HepG2 (cell line): Measurements from ENCODE around the gene FAF2. TPM values are rescaled to one million over a fixed set of nuclear protein-coding genes. Genes with fewer than 3 reads are reported as not detected.
A peak's percentile ranks its signal among the peaks of the same experiment; 100 is the strongest.

ENCODE experiments used
- ARID2 ChIP-seq: sonication (generic); formaldehyde crosslinking; IDR thresholded peaks from 2 replicates; pipeline ENCODE4 v1.8.1; 2022; ENCODE audit warnings: mild to moderate bottlenecking, missing genetic modification reagents, borderline replicate concordance
- CAMTA2 ChIP-seq: sonication (generic); formaldehyde crosslinking; IDR thresholded peaks from 2 replicates; pipeline ENCODE4 v1.4.0; 2020; ENCODE audit warnings: mild to moderate bottlenecking, missing genetic modification reagents, borderline replicate concordance
- EEA1 ChIP-seq: sonication (generic); formaldehyde crosslinking; IDR thresholded peaks from 2 replicates; pipeline ENCODE4 v1.5.1; 2020; ENCODE audit warnings: mild to moderate bottlenecking, missing genetic modification reagents, borderline replicate concordance
- EP300 ChIP-seq, 3 experiments: sonication (generic) in 1 of 3; formaldehyde crosslinking in 1 of 3; IDR thresholded peaks; 2 replicates each; pipeline versions ENCODE4 v1.5.1 to v1.6.1; 2011 to 2020; ENCODE audit warnings: low read depth in 2 of 3, low read length in 2 of 3, borderline replicate concordance in 1 of 3, improper control_type of control experiment in 1 of 3, mild to moderate bottlenecking in 1 of 3, missing genetic modification reagents in 1 of 3, moderate library complexity in 1 of 3
- HMG20B ChIP-seq: conservative IDR thresholded peaks from 2 replicates; pipeline ENCODE4 v1.6.1; 2016; ENCODE audit warnings: missing genetic modification reagents, missing compliant biosample characterization
- HNF1B ChIP-seq: sonication (generic); formaldehyde crosslinking; IDR thresholded peaks from 2 replicates; pipeline ENCODE4 v1.5.1; 2020; ENCODE audit warnings: mild to moderate bottlenecking, moderate library complexity, missing genetic modification reagents
- KLF9 ChIP-seq: IDR thresholded peaks from 2 replicates; pipeline ENCODE4 v1.6.1; 2016; ENCODE audit warnings: low read depth
- LCORL ChIP-seq, 2 experiments: fragments of 450-650 bp in 1 of 2; sonication (generic) in 1 of 2; formaldehyde crosslinking in 1 of 2; IDR thresholded peaks; 2 replicates each; pipeline versions ENCODE4 v1.5.0 to v1.6.1; 2017 to 2020; ENCODE audit warnings: antibody characterized with exemption in 1 of 2, missing genetic modification reagents in 1 of 2
- MED1 ChIP-seq: sonication (generic); formaldehyde crosslinking; IDR thresholded peaks from 2 replicates; pipeline ENCODE4 v1.4.0; 2020; ENCODE audit warnings: missing genetic modification reagents
- MEIS2 ChIP-seq: sonication (generic); formaldehyde crosslinking; IDR thresholded peaks from 2 replicates; pipeline ENCODE4 v1.9.0; 2021; ENCODE audit warnings: mild to moderate bottlenecking, missing genetic modification reagents
- MXD4 ChIP-seq: IDR thresholded peaks from 2 replicates; pipeline ENCODE4 v1.6.1; 2016; ENCODE audit warnings: mild to moderate bottlenecking, missing biosample characterization, missing genetic modification reagents
- PAF1 ChIP-seq: IDR thresholded peaks from 2 replicates; pipeline ENCODE4 v1.6.1; 2016; ENCODE audit warnings: missing genetic modification reagents, missing compliant biosample characterization
- POLR2AphosphoS5 ChIP-seq: IDR thresholded peaks from 2 replicates; pipeline ENCODE4 v1.6.1; 2012; ENCODE audit warnings: low read depth, low read length
- RFX1 ChIP-seq: fragments of 450-650 bp; IDR thresholded peaks from 2 replicates; pipeline ENCODE4 v1.6.1; 2017
- RXRB ChIP-seq: IDR thresholded peaks from 2 replicates; pipeline ENCODE4 v1.6.1; 2016; ENCODE audit warnings: borderline replicate concordance, missing genetic modification reagents, missing compliant biosample characterization
- SOX13 ChIP-seq, 3 experiments: fragments of 450-650 bp in 1 of 3; sonication (generic) in 1 of 3; formaldehyde crosslinking in 1 of 3; IDR thresholded peaks in 2 of 3; conservative IDR thresholded peaks in 1 of 3; 2 replicates each; pipeline versions ENCODE4 v1.5.0 to v1.6.1; 2016 to 2020; ENCODE audit warnings: antibody characterized with exemption in 1 of 3, mild to moderate bottlenecking in 1 of 3, missing compliant biosample characterization in 1 of 3, missing genetic modification reagents in 1 of 3, moderate library complexity in 1 of 3
- SYNCRIP ChIP-seq: fragments of 200-400 bp; formaldehyde crosslinking; IDR thresholded peaks from 2 replicates; pipeline ENCODE4 v1.6.1; 2018; ENCODE audit warnings: mild to moderate bottlenecking, low read depth, low read length; ENCODE audit not compliant: insufficient read depth
- TEAD3 ChIP-seq: optimal IDR thresholded peaks from 2 replicates; pipeline ENCODE3; 2016; ENCODE audit warnings: borderline replicate concordance
- THAP7 ChIP-seq: sonication (generic); formaldehyde crosslinking; IDR thresholded peaks from 2 replicates; pipeline ENCODE4 v1.8.1; 2023; ENCODE audit warnings: mild to moderate bottlenecking, missing genetic modification reagents
- ZBED4 ChIP-seq: sonication (generic); formaldehyde crosslinking; IDR thresholded peaks from 2 replicates; pipeline ENCODE4 v1.4.0; 2020; ENCODE audit warnings: missing genetic modification reagents, borderline replicate concordance
- ZFP36L2 ChIP-seq: sonication (generic); formaldehyde crosslinking; IDR thresholded peaks from 2 replicates; pipeline ENCODE4 v1.4.0; 2020; ENCODE audit warnings: missing genetic modification reagents
- ZNF12 ChIP-seq: sonication (generic); formaldehyde crosslinking; IDR thresholded peaks from 2 replicates; pipeline ENCODE4 v1.5.0; 2020; ENCODE audit warnings: missing genetic modification reagents
- ZNF432 ChIP-seq: sonication (generic); formaldehyde crosslinking; IDR thresholded peaks from 2 replicates; pipeline ENCODE4 v1.5.0; 2020; ENCODE audit warnings: missing genetic modification reagents, mild to moderate bottlenecking, borderline replicate concordance
- ZNF451 ChIP-seq: sonication (generic); formaldehyde crosslinking; IDR thresholded peaks from 2 replicates; pipeline ENCODE4 v1.5.0; 2020; ENCODE audit warnings: mild to moderate bottlenecking, missing genetic modification reagents
- ZSCAN21 ChIP-seq: sonication (generic); formaldehyde crosslinking; IDR thresholded peaks from 2 replicates; pipeline ENCODE4 v1.8.0; 2022; ENCODE audit warnings: mild to moderate bottlenecking, missing genetic modification reagents, moderate library complexity, borderline replicate concordance
- polyA plus RNA-seq, 8 experiments: library from polyadenylated mRNA; depleted of rRNA in 3 of 8; stranded (reverse) in 7 of 8; unstranded in 1 of 8; fragments of >200 nt; fragmentation: Illumina TruSeq in 4 of 8; extraction: Trizol in 4 of 8; gene quantifications; 2 replicates each; pipeline versions ENCODE4 v1.2.1 to v1.2.3, GENCODE V29; 2011 to 2016; ENCODE audit warnings: low read depth in 4 of 8, missing spikeins in 1 of 8, mixed read lengths in 1 of 8; ENCODE audit not compliant: insufficient read depth in 1 of 8
- total RNA-seq, 5 experiments: library from RNA; depleted of rRNA; stranded (reverse); fragments of >200 nt; fragmentation: Illumina TruSeq; extraction: Trizol; gene quantifications; 2 replicates each; pipeline ENCODE4 v1.2.3, GENCODE V29; 2016; ENCODE audit warnings: low read depth in 1 of 5

FAF2 gene
- total and polyA plus RNA-seq, 2 of the 13 experiments (the other 11 are each of a cell fraction or from before 2014, with no cell fraction given): 27.8 to 34.3 TPM

GRCh38 chr5:176441921-176442323 is 6.3 kb upstream of the FAF2 start (continued):
- TF ChIP-seq POLR2AphosphoS5: no peak
- no peak for TF ChIP-seq CAMTA2 (CRISPR knock-in tag)
- TF ChIP-seq HMG20B (CRISPR knock-in tag): no peak
- TF ChIP-seq HNF1B (CRISPR knock-in tag): no peak
- 0 out of 2 replicates have a peak, but pooled peaks have one; percentile 28 for TF ChIP-seq MEIS2
- no peak for TF ChIP-seq EEA1 (CRISPR knock-in tag)
- no peak for TF ChIP-seq ARID2 (CRISPR knock-in tag)
- TF ChIP-seq ZBED4 (CRISPR knock-in tag): no peak
- TF ChIP-seq SYNCRIP: no peak
- no peak for TF ChIP-seq MED1
- TF ChIP-seq RXRB (CRISPR knock-in tag): no peak
- TF ChIP-seq TEAD3 (CRISPR knock-in tag): no peak
- TF ChIP-seq LCORL (IDR thresholded peaks at IDR 0.05): no peak
- TF ChIP-seq LCORL (CRISPR knock-in tag; IDR thresholded peaks at IDR 0.05): no peak
- no peak for TF ChIP-seq THAP7 (CRISPR knock-in tag)
- TF ChIP-seq EP300 (IDR thresholded peaks at IDR 0.05; ENCODE audit: low read depth in 2 of 2, low read length in 2 of 2): 0 out of 4 replicates have a peak, but pooled peaks of 1 of the 2 experiments have one; percentile 14
- no peak for TF ChIP-seq EP300 (CRISPR knock-in tag; IDR thresholded peaks at IDR 0.05; ENCODE audit: borderline replicate concordance)
- TF ChIP-seq ZNF12: 0 out of 2 replicates have a peak, but pooled peaks have one; percentile 14
- TF ChIP-seq ZNF451 (CRISPR knock-in tag): no peak
- no peak for TF ChIP-seq KLF9
- no peak for TF ChIP-seq ZNF432 (CRISPR knock-in tag)
- TF ChIP-seq ZSCAN21: no peak
- no peak for TF ChIP-seq SOX13 (IDR thresholded peaks at IDR 0.05)
- peak in 1 of 2 experiments; percentile 13; a peak in 1 of 4 replicates for TF ChIP-seq SOX13 (CRISPR knock-in tag; conservative IDR thresholded peaks at IDR 0.05 in 1 of 2, IDR thresholded peaks at IDR 0.05 in 1 of 2)
- TF ChIP-seq ZFP36L2 (CRISPR knock-in tag): no peak
- TF ChIP-seq RFX1: no peak
- TF ChIP-seq PAF1 (CRISPR knock-in tag): no peak
- no peak for TF ChIP-seq MXD4 (CRISPR knock-in tag)
